ENCODE results near the gene CDC42SE2.

GRCh38 chr5:131353991-131354390 is 90.1 kb downstream of the CDC42SE2 start:
- TF ChIP-seq CTCF (IDR thresholded peaks at IDR 0.05): no peak
- TF ChIP-seq ZFX (IDR thresholded peaks at IDR 0.05; ENCODE audit: borderline replicate concordance): no peak
